H9 (cell line): ENCODE data around the gene ZBTB20. TPM values are rescaled to one million over a fixed set of nuclear protein-coding genes. Genes with fewer than 3 reads are reported as not detected.

Experiments
- DNase-seq: peaks from one replicate; pipeline ENCODE4 v3.0.0-alpha.2; 2017
- H2AFZ ChIP-seq: one replicate; pipeline ENCODE4 v1.6.1; 2013; ENCODE audit warnings: mild to moderate bottlenecking, low read length, control low read depth, moderate library complexity
- H2AK5ac ChIP-seq: 2 replicates; pipeline ENCODE4 v1.6.1; 2013; ENCODE audit warnings: low read length, control low read depth, mixed read lengths; ENCODE audit not compliant: insufficient read length
- H2BK120ac ChIP-seq: one replicate; pipeline ENCODE4 v1.6.1; 2013; ENCODE audit warnings: low read depth, mild to moderate bottlenecking, low read length, control low read depth, inconsistent platforms; ENCODE audit not compliant: poor library complexity, severe bottlenecking
- H2BK12ac ChIP-seq: 2 replicates; pipeline ENCODE4 v1.6.1; 2013; ENCODE audit warnings: low read length, control low read depth, mixed read lengths, low read depth; ENCODE audit not compliant: insufficient read length
- H2BK15ac ChIP-seq: 2 replicates; pipeline ENCODE4 v1.6.1; 2013; ENCODE audit warnings: low read depth, low read length, control low read depth
- H2BK20ac ChIP-seq: one replicate; pipeline ENCODE4 v1.6.1; 2013; ENCODE audit warnings: low read depth, mild to moderate bottlenecking, low read length, control low read depth, inconsistent platforms; ENCODE audit not compliant: poor library complexity, severe bottlenecking
- H2BK5ac ChIP-seq: 2 replicates; pipeline ENCODE4 v1.6.1; 2013; ENCODE audit warnings: low read length, control low read depth, mixed read lengths; ENCODE audit not compliant: insufficient read length
- H3K14ac ChIP-seq: 2 replicates; pipeline ENCODE4 v1.6.1; 2013; ENCODE audit warnings: low read length, control low read depth; ENCODE audit not compliant: insufficient read depth
- H3K18ac ChIP-seq: 2 replicates; pipeline ENCODE4 v1.6.1; 2013; ENCODE audit warnings: low read depth, mild to moderate bottlenecking, mixed read lengths, low read length, control low read depth; ENCODE audit not compliant: insufficient read length
- H3K23ac ChIP-seq: 2 replicates; pipeline ENCODE4 v1.6.1; 2013; ENCODE audit warnings: low read length, control low read depth, mixed read lengths, low read depth; ENCODE audit not compliant: insufficient read length
- H3K23me2 ChIP-seq: 2 replicates; pipeline ENCODE4 v1.6.1; 2013; ENCODE audit warnings: low read depth, mild to moderate bottlenecking, mixed read lengths, low read length, control low read depth; ENCODE audit not compliant: insufficient read length, poor library complexity, severe bottlenecking
- H3K27ac ChIP-seq: 2 replicates; pipeline ENCODE4 v1.5.1; 2013; ENCODE audit warnings: low read length, control low read depth, mixed read lengths, low read depth; ENCODE audit not compliant: insufficient read length
- H3K27me3 ChIP-seq: 2 replicates; pipeline ENCODE4 v1.6.1; 2013; ENCODE audit warnings: low read length, control low read depth, inconsistent platforms; ENCODE audit not compliant: insufficient read depth
- H3K4ac ChIP-seq: 2 replicates; pipeline ENCODE4 v1.6.1; 2013; ENCODE audit warnings: low read depth, mild to moderate bottlenecking, control low read depth, inconsistent platforms, low read length, moderate library complexity
- H3K4me1 ChIP-seq: 2 replicates; pipeline ENCODE4 v1.6.1; 2013; ENCODE audit warnings: low read length, control low read depth, inconsistent platforms; ENCODE audit not compliant: insufficient read depth
- H3K4me2 ChIP-seq: 2 replicates; pipeline ENCODE4 v1.6.1; 2013; ENCODE audit warnings: low read length, control low read depth, mixed read lengths; ENCODE audit not compliant: insufficient read length, insufficient read depth
- H3K56ac ChIP-seq: 2 replicates; pipeline ENCODE4 v1.6.1; 2013; ENCODE audit warnings: low read depth, mild to moderate bottlenecking, mixed read lengths, low read length, control low read depth; ENCODE audit not compliant: insufficient read length
- H3K79me1 ChIP-seq: 2 replicates; pipeline ENCODE4 v1.6.1; 2013; ENCODE audit warnings: low read depth, mild to moderate bottlenecking, moderate library complexity, low read length, control low read depth, inconsistent platforms; ENCODE audit not compliant: insufficient read depth, poor library complexity, severe bottlenecking
- H3K79me2 ChIP-seq: 2 replicates; pipeline ENCODE4 v1.6.1; 2013; ENCODE audit warnings: low read length, control low read depth, inconsistent platforms; ENCODE audit not compliant: insufficient read depth
- H3K9ac ChIP-seq: 2 replicates; pipeline ENCODE4 v1.6.1; 2013; ENCODE audit warnings: low read length, control low read depth, mixed read lengths; ENCODE audit not compliant: insufficient read length; ENCODE audit errors: extremely low read depth
- H3K9me3 ChIP-seq: one replicate; pipeline ENCODE4 v1.6.1; 2013; ENCODE audit warnings: low read depth, low read length, inconsistent platforms; ENCODE audit not compliant: control insufficient read depth
- H3T11ph ChIP-seq: one replicate; pipeline ENCODE4 v1.6.1; 2013; ENCODE audit warnings: mild to moderate bottlenecking, low read length, control low read depth, inconsistent platforms
- H4K20me1 ChIP-seq: one replicate; pipeline ENCODE4 v1.6.1; 2013; ENCODE audit not compliant: control insufficient read depth, insufficient read length, insufficient read depth
- H4K5ac ChIP-seq: 2 replicates; pipeline ENCODE4 v1.6.1; 2013; ENCODE audit warnings: low read depth, mild to moderate bottlenecking, mixed read lengths, low read length, control low read depth; ENCODE audit not compliant: insufficient read length
- H4K8ac ChIP-seq: replicated peaks from 2 replicates; pipeline ENCODE4 v1.6.1; 2013; ENCODE audit warnings: low read length, control low read depth, mixed read lengths, low read depth; ENCODE audit not compliant: insufficient read length
- H4K91ac ChIP-seq: 2 replicates; pipeline ENCODE4 v1.6.1; 2013; ENCODE audit warnings: low read depth, mild to moderate bottlenecking, moderate library complexity, mixed read lengths, low read length, control low read depth; ENCODE audit not compliant: insufficient read length
- H3K27ac Mint-ChIP-seq, 3 experiments: 2 replicates in 2 of 3; 3 replicates in 1 of 3; pipeline ENCODE4 v1.8.0; 2020 to 2021; ENCODE audit warnings: mixed read lengths in 3 of 3, mild to moderate bottlenecking in 1 of 3, moderate library complexity in 1 of 3
- H3K27me3 Mint-ChIP-seq: 2 replicates; pipeline ENCODE4 v1.8.0; 2021; ENCODE audit warnings: low read depth, mild to moderate bottlenecking, moderate library complexity, mixed read lengths
- H3K36me3 Mint-ChIP-seq, 3 experiments: 2 replicates in 2 of 3; 3 replicates in 1 of 3; pipeline ENCODE4 v1.8.0; 2020 to 2021; ENCODE audit warnings: low read depth in 3 of 3, mixed read lengths in 3 of 3; ENCODE audit not compliant: insufficient read depth in 1 of 3
- H3K4me1 Mint-ChIP-seq, 2 experiments: 2 replicates each; pipeline ENCODE4 v1.8.0; 2020; ENCODE audit warnings: mixed read lengths in 2 of 2
- H3K4me3 Mint-ChIP-seq, 2 experiments: 2 replicates in 1 of 2; 3 replicates in 1 of 2; pipeline ENCODE4 v1.8.0; 2020 to 2021; ENCODE audit warnings: mild to moderate bottlenecking in 2 of 2, mixed read lengths in 2 of 2, moderate library complexity in 1 of 2
- H3K9me3 Mint-ChIP-seq, 2 experiments: 2 replicates in 1 of 2; 3 replicates in 1 of 2; pipeline ENCODE4 v1.8.0; 2020; ENCODE audit warnings: mild to moderate bottlenecking in 2 of 2, mixed read lengths in 2 of 2, moderate library complexity in 1 of 2
- CTCF ChIP-seq: fragments of 200-600 bp; sonication (generic); conservative IDR thresholded peaks from 3 replicates; pipeline ENCODE4 v1.8.0; 2021; ENCODE audit warnings: antibody characterized with exemption, mild to moderate bottlenecking
- WGBS: extraction: QIAGEN DNeasy Blood & Tissue Kit; methylation state at CpG from one replicate; pipeline ENCODE4 v1.1.7; 2013; ENCODE audit warnings: missing lambda C conversion rate, low lambda C conversion rate, mixed read lengths; ENCODE audit not compliant: insufficient read length; ENCODE audit errors: extremely low coverage; 5-methylcytosine and 5-hydroxymethylcytosine counted together
- total RNA-seq: library from RNA; stranded (reverse); gene quantifications from 2 replicates; pipeline ENCODE4 v1.2.1, GENCODE V29; 2021

The ZBTB20 gene
- total RNA-seq, 1 experiment from 2014 or later: 0.70 TPM

- Histone ChIP-seq H2AK5ac (no peak overlapping the region), H3K79me2 (no peaks in the 10 kb centered on the region), H2BK20ac (no peak overlapping the region), H4K8ac (no peak overlapping the region), H3K14ac (no peak overlapping the region), H2AFZ (no peak overlapping the region), H2BK12ac (no peak overlapping the region), H3K23me2 (no peaks in the 10 kb centered on the region), H3K27ac (no peak overlapping the region), H3T11ph (no peak overlapping the region), H3K79me1 (no peaks in the 10 kb centered on the region), H3K9me3 (no peaks in the 10 kb centered on the region), H3K4ac (no peak overlapping the region), H4K5ac (no peak overlapping the region), H2BK120ac (no peak overlapping the region), H4K20me1 (no peaks in the 10 kb centered on the region), H3K56ac (no peak overlapping the region), H3K23ac (no peak overlapping the region), H3K4me2 (no peak overlapping the region), H3K18ac (no peak overlapping the region), H2BK5ac (no peak overlapping the region), H4K91ac (no peak overlapping the region), H2BK15ac (no peak overlapping the region), H3K9ac (no peak overlapping the region), H3K27me3 (no peaks in the 10 kb centered on the region), H3K4me1 (no peaks in the 10 kb centered on the region)
- no peak for DNase-seq
- WGBS: no CpG with 5 or more reads among the region's 5 CpGs
- H3K4me1 Mint-ChIP-seq: peaks cover 20 to 22% of the 10 kb centered on the region in 2 experiments
- H3K9me3 Mint-ChIP-seq: peaks cover 0 to 6% of the 10 kb centered on the region in 2 experiments; a peak in 2 of 5 replicates
- H3K27me3 Mint-ChIP-seq: no peaks in the 10 kb centered on the region
- H3K27ac Mint-ChIP-seq: peak overlapping the region in 2 of 3 experiments; percentile 21 to 33; a peak in 1 of 7 replicates
- peaks cover 1 to 9% (median 2%) of the 10 kb centered on the region in 3 experiments; a peak in 3 of 7 replicates for H3K36me3 Mint-ChIP-seq
- TF ChIP-seq CTCF: no peak
- no peak overlapping the region for H3K4me3 Mint-ChIP-seq
These were observed 719.0 kb downstream of the ZBTB20 start for GRCh38 chr3:114428044-114428595.
